Osteoblast (primary cell): ENCODE results near the gene APBA2. TPM values are rescaled to one million over a fixed set of nuclear protein-coding genes. Genes with fewer than 3 reads are reported as not detected.

ENCODE experiments used
- DNase-seq: peaks from one replicate; pipeline ENCODE4 v3.0.0; 2011; ENCODE audit warnings: low spot score, mixed read lengths; ENCODE audit not compliant: insufficient read length; ENCODE audit errors: missing footprints
- H2AFZ ChIP-seq: 2 replicates; pipeline ENCODE4 v1.6.0; 2011; ENCODE audit warnings: mild to moderate bottlenecking, low read length
- H3K27ac ChIP-seq: 2 replicates; pipeline ENCODE4 v1.5.1; 2011; ENCODE audit warnings: mild to moderate bottlenecking, low read depth, low read length, moderate library complexity
- H3K27me3 ChIP-seq: 2 replicates; pipeline ENCODE4 v1.6.0; 2012; ENCODE audit warnings: mild to moderate bottlenecking, control low read depth, inconsistent platforms, low read length, moderate library complexity; ENCODE audit not compliant: insufficient read depth
- H3K36me3 ChIP-seq: 2 replicates; pipeline ENCODE4 v1.5.1; 2011; ENCODE audit warnings: mild to moderate bottlenecking, low read length, control low read depth, moderate library complexity; ENCODE audit not compliant: insufficient read depth
- H3K4me1 ChIP-seq: 2 replicates; pipeline ENCODE4 v1.5.1; 2011; ENCODE audit warnings: mild to moderate bottlenecking, low read length, control low read depth, moderate library complexity; ENCODE audit not compliant: insufficient read depth
- H3K4me2 ChIP-seq: 2 replicates; pipeline ENCODE4 v1.6.0; 2011; ENCODE audit warnings: mild to moderate bottlenecking, low read length; ENCODE audit not compliant: insufficient read depth
- H3K4me3 ChIP-seq: fragments of 200-600 bp; sonication (generic); 3 replicates; pipeline ENCODE4 v1.5.1; 2012; ENCODE audit warnings: mild to moderate bottlenecking, low read length, inconsistent platforms; ENCODE audit not compliant: insufficient read depth
- H3K79me2 ChIP-seq: 2 replicates; pipeline ENCODE4 v1.6.0; 2012; ENCODE audit warnings: mild to moderate bottlenecking, low read length, control low read depth, inconsistent platforms; ENCODE audit not compliant: insufficient read depth
- H3K9me3 ChIP-seq: 2 replicates; pipeline ENCODE4 v1.5.1; 2011; ENCODE audit warnings: low read depth, low read length, control low read depth
- H4K20me1 ChIP-seq: 2 replicates; pipeline ENCODE4 v1.6.0; 2012; ENCODE audit warnings: mild to moderate bottlenecking, low read length, control low read depth; ENCODE audit not compliant: insufficient read depth
- total RNA-seq: library from RNA; depleted of rRNA; stranded (reverse); fragments of >200 nt; gene quantifications from 2 replicates; pipeline ENCODE4 v1.2.3, GENCODE V29; 2012
- TF ChIP-seq, protein P1 (sequence below): IDR thresholded peaks from 2 replicates; pipeline ENCODE4 v1.5.1; 2011; ENCODE audit warnings: mild to moderate bottlenecking, low read depth, low read length, moderate library complexity; ENCODE audit errors: extremely low read depth

Gene APBA2
- total RNA-seq, 1 donor, result 6.2 TPM

DNA sequence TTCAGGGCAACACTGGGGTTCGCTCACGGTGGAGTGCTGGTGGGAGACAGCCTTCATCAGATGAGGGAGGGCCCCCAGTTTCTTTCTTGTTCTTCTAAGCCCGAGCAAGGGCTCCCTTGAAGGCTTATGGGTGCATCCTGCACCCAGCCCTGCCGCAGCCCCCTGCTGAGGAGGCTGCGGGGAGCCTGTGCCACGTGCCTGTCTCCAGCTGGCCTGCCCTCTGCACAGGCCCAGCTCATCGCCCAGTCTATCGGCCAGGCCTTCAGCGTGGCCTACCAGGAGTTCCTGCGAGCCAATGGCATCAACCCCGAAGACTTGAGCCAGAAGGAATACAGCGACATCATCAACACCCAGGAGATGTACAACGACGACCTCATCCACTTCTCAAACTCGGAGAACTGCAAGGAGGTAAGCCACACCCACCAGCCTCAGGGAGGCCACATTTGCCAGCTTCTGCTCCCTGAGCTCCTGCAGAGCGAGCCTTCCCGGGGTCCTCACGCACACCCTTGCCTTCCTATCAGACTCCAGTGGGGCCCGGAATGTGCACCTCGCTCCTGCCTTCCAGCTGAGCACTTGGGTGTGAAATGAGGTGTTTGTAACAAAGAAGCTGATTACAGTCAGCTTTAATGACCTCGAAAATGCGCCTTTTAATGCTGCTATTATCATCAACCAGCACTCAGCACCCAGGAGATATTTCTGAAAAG lies 219.5 kb downstream of the APBA2 start:
- TF ChIP-seq, protein P1, sequence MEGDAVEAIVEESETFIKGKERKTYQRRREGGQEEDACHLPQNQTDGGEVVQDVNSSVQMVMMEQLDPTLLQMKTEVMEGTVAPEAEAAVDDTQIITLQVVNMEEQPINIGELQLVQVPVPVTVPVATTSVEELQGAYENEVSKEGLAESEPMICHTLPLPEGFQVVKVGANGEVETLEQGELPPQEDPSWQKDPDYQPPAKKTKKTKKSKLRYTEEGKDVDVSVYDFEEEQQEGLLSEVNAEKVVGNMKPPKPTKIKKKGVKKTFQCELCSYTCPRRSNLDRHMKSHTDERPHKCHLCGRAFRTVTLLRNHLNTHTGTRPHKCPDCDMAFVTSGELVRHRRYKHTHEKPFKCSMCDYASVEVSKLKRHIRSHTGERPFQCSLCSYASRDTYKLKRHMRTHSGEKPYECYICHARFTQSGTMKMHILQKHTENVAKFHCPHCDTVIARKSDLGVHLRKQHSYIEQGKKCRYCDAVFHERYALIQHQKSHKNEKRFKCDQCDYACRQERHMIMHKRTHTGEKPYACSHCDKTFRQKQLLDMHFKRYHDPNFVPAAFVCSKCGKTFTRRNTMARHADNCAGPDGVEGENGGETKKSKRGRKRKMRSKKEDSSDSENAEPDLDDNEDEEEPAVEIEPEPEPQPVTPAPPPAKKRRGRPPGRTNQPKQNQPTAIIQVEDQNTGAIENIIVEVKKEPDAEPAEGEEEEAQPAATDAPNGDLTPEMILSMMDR, result no peak
- Histone ChIP-seq H3K9me3 (no peaks in the 10 kb centered on the region), H3K27ac (no peak overlapping the region), H3K79me2 (no peaks in the 10 kb centered on the region), H3K4me3 (no peak overlapping the region), H2AFZ (no peak overlapping the region), H3K27me3 (no peaks in the 10 kb centered on the region), H3K36me3 (no peaks in the 10 kb centered on the region), H3K4me2 (no peak overlapping the region), H4K20me1 (no peaks in the 10 kb centered on the region), H3K4me1 (no peaks in the 10 kb centered on the region)
- peak; percentile 44 for DNase-seq

DNA sequence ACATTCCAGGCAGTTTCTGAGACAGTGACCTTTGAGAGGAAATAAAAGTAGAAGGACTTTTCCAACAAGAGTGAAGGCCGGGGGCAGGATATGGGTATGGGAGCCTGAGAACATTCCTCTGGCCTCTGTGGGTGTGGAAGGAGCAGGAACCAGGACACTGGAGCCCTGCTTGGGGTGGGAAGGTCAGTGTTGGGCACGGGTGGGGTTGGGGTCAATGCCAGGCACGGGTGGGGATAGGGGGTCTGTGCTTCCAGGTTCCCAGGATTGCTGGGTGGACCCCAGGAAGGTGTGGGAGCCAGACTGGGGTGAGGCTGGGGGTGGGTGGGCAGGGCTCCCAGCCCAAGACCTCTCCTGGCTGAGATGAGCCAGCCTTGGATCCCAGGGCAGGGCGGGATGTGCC lies 220.3 kb downstream of the APBA2 start:
- Histone ChIP-seq H3K4me3 (no peak overlapping the region), H2AFZ (no peak overlapping the region)
- DNase-seq, result peak; percentile 56

DNA sequence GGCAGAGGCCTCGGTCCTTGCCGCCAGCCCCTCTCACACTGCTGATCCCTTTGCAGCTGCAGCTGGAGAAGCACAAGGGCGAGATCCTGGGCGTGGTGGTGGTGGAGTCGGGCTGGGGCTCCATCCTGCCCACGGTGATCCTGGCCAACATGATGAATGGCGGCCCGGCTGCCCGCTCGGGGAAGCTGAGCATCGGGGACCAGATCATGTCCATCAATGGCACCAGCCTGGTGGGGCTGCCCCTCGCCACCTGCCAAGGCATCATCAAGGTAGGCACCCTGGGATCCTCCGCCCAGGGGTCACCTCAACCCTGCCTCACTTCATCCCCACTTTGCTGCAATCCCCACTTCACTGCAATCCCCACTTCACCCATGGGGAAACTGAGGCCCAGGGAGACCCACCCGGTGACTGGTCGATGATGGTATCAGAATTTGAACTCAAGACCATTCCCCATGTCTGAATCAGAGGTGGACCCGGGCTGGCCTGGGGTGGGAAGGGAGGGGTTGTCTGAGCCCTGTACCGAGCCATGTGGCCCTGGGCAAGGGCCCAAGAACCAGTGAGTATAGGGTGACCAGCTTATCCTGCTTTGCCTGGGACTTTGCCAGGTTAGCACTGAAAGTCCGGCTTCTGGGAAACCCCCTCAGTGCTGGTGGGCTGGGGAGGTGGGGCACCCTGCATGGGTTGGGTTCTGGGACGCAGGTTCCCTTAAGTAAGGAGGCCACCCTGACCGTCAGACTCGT lies 220.9 kb downstream of the APBA2 start:
- Histone ChIP-seq H3K36me3 (no peaks in the 10 kb centered on the region), H3K79me2 (no peaks in the 10 kb centered on the region), H3K9me3 (no peaks in the 10 kb centered on the region), H4K20me1 (no peaks in the 10 kb centered on the region), H2AFZ (no peak overlapping the region), H3K4me3 (no peak overlapping the region), H3K27me3 (no peaks in the 10 kb centered on the region), H3K4me2 (no peak overlapping the region), H3K27ac (no peak overlapping the region), H3K4me1 (no peaks in the 10 kb centered on the region)
- peak; percentile 72 for DNase-seq
- TF ChIP-seq, protein P1, result no peak

More for the DNA sequence above, 220.3 kb downstream of the APBA2 start:
- H4K20me1 ChIP-seq, result no peaks in the 10 kb centered on the region
- no peaks in the 10 kb centered on the region for H3K36me3 ChIP-seq
- H3K9me3 ChIP-seq, result no peaks in the 10 kb centered on the region
- no peaks in the 10 kb centered on the region for H3K27me3 ChIP-seq
- TF ChIP-seq, protein P1, result no peak
- no peaks in the 10 kb centered on the region for H3K79me2 ChIP-seq
- no peak overlapping the region for H3K4me2 ChIP-seq
- no peaks in the 10 kb centered on the region for H3K4me1 ChIP-seq
- H3K27ac ChIP-seq, result no peak overlapping the region

DNA sequence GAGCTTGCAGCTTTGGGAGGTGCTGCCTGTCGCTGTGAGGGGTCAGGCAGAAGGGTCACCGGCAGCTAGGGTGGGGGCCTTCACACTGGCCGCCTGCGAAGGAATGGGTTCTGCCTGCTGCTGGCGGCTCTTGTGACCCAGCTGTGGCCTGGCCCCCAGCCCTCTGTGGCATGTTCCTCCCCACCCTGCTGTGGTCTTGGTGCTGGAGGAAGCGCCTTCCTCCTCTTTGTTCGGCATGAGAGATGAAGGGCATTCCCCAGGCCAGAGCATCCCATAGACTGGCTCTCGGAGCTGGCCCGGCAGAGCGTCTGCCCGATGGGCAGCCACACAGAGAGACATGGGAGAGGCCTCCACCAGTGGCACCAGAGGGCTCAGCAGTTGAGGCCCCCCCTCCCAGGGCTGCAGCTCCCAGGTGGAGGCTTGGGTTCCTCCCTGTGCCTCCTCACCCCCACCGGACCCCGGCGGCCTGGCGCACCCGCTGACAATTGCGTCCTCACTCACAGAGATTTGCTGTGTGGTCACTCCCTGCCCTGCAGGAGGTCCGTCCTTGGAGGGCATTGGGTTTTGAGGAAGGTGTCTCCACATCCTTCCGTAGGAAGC lies 221.6 kb downstream of the APBA2 start:
- Histone ChIP-seq H3K4me2 (no peak overlapping the region), H2AFZ (no peak overlapping the region), H3K79me2 (no peaks in the 10 kb centered on the region), H3K4me3 (no peak overlapping the region), H3K27me3 (no peaks in the 10 kb centered on the region), H3K9me3 (no peaks in the 10 kb centered on the region), H4K20me1 (no peaks in the 10 kb centered on the region), H3K36me3 (no peaks in the 10 kb centered on the region), H3K4me1 (no peaks in the 10 kb centered on the region), H3K27ac (no peak overlapping the region)
- DNase-seq, result peak; percentile 64
- TF ChIP-seq, protein P1, result no peak
